ENCODE results near the gene GTF2H3.

GTF2H3 gene

DNA sequence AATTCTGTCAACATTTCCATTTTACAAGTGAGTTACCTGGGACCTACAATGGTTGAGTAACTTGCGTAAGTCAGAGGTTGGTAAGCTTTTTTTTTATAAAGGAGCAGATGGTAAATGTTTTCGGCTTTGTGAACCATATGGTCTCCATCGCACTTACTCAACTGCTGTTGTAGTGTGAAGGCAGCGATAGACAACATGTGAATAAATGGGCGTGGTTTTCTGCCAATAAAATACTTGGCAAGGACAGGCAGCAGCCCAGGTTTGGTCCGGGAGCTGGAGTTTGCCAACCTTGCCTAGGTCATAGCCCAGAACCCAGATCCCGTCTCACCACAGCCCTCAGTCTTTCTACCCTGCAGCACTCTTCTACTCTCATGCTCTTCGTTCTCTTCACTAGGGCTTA, 25.4 kb upstream of the GTF2H3 start:
- no peaks in the 10 kb centered on the region for H3K27me3 Mint-ChIP-seq (ENCODE audit: low read depth)
- peaks cover 1% of the 10 kb centered on the region for H3K4me1 Mint-ChIP-seq
- TF ChIP-seq, protein P1, sequence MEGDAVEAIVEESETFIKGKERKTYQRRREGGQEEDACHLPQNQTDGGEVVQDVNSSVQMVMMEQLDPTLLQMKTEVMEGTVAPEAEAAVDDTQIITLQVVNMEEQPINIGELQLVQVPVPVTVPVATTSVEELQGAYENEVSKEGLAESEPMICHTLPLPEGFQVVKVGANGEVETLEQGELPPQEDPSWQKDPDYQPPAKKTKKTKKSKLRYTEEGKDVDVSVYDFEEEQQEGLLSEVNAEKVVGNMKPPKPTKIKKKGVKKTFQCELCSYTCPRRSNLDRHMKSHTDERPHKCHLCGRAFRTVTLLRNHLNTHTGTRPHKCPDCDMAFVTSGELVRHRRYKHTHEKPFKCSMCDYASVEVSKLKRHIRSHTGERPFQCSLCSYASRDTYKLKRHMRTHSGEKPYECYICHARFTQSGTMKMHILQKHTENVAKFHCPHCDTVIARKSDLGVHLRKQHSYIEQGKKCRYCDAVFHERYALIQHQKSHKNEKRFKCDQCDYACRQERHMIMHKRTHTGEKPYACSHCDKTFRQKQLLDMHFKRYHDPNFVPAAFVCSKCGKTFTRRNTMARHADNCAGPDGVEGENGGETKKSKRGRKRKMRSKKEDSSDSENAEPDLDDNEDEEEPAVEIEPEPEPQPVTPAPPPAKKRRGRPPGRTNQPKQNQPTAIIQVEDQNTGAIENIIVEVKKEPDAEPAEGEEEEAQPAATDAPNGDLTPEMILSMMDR (IDR thresholded peaks at IDR 0.05; ENCODE audit: unreplicated experiment in 3 of 3), result no peak
- H3K27ac Mint-ChIP-seq, result peak overlapping the region in 1 of 3 experiments; percentile 45
- H3K36me3 Mint-ChIP-seq (ENCODE audit: low read depth), result peaks cover 61% of the 10 kb centered on the region
- H3K4me3 Mint-ChIP-seq, result no peak overlapping the region
- no peaks in the 10 kb centered on the region for H3K9me3 Mint-ChIP-seq

DNA sequence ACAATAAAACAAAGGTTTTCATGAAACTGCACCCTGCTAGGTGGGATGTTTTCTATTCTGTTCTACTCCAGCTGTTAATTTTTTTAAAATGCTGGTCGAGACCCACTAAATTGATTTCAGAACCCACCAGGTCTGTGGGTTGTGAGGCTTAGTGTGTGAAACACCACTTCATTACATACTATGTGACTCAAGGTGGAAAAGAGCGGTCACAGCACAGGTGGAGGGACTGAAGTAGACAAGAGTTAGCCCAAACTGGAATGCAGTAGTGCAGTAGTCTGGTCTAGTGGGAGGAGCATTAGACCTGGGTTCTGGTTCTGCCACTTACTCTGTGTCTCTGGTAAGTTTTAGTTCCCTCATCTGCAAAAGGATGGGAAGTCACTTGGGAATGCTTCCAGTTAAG, 19.5 kb upstream of the GTF2H3 start:
- Mint-ChIP-seq H3K4me1 (no peaks in the 10 kb centered on the region), H3K9me3 (no peaks in the 10 kb centered on the region), H3K4me3 (no peak overlapping the region), H3K36me3 (ENCODE audit: low read depth) (peaks cover 76% of the 10 kb centered on the region), H3K27ac (no peak overlapping the region), H3K27me3 (ENCODE audit: low read depth) (no peaks in the 10 kb centered on the region)
- TF ChIP-seq, protein P1 (IDR thresholded peaks at IDR 0.05; ENCODE audit: unreplicated experiment in 3 of 3), result no peak

DNA sequence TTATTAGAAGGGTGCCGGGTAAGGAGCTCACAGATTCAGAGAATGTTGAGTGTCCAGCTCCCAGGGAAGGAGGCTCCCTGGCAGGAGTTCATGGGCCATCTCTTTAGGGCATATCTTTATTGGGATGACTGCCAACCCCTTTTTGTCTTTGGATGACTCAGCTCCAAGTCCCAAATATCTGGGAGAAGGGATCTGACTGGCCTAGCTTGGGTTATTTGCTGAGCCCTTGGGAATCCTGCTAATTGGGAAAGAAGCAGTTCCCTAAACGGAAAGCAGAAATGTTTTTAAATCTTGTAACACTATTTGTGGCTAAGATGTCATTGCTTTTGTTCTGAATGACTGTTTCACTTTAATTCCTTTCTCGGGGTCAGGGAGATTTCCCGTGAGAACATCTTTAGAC, 19.1 kb upstream of the GTF2H3 start:
- TF ChIP-seq, protein P1 (IDR thresholded peaks at IDR 0.05; ENCODE audit: unreplicated experiment in 3 of 3), result no peak
- Mint-ChIP-seq H3K4me1 (no peaks in the 10 kb centered on the region), H3K27me3 (ENCODE audit: low read depth) (no peaks in the 10 kb centered on the region), H3K4me3 (no peak overlapping the region), H3K27ac (no peak overlapping the region), H3K9me3 (no peaks in the 10 kb centered on the region), H3K36me3 (ENCODE audit: low read depth) (peaks cover 75% of the 10 kb centered on the region)

DNA sequence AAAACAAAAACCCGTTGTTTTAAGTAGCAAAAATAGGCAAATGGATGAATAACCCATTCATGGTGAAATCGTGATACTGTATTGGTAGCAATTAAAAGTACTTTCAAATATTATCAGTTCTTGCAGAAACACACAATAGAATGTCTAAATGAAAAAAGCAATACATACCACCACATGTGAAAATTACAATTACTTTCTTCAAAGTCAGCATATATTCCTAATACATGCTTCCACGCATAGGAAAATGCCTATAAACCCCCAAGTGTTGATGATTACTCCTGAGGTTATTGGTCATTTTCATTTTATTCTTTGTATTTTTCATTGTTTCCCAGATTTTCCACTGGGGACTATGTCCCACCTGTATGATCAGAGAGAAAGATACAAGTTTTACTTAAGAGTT, 16.5 kb upstream of the GTF2H3 start:
- no peak overlapping the region for H3K4me3 Mint-ChIP-seq
- TF ChIP-seq, protein P1 (IDR thresholded peaks at IDR 0.05; ENCODE audit: unreplicated experiment in 3 of 3), result no peak
- no peaks in the 10 kb centered on the region for H3K27me3 Mint-ChIP-seq (ENCODE audit: low read depth)
- no peak overlapping the region for H3K27ac Mint-ChIP-seq
- no peaks in the 10 kb centered on the region for H3K9me3 Mint-ChIP-seq
- peaks cover 76% of the 10 kb centered on the region for H3K36me3 Mint-ChIP-seq (ENCODE audit: low read depth)
- peaks cover 13% of the 10 kb centered on the region for H3K4me1 Mint-ChIP-seq

DNA sequence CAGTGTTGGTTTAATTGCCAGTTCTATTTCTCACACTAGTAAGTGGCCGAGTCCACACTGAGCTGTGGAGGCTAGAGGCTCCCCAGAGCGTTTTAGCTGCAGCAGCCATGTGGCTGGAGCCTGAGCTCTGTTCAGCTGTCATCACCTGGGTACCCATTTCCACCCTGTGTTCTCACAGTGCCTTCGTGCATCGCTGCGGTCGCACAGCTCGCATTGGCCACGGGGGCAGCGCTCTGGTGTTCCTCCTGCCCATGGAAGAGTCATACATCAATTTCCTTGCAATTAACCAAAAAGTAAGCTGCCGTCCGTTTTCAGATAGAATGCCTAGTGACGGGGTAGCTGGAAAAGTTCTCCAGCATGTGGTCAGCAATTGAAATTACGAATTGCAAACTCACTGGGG, 16.0 kb upstream of the GTF2H3 start:
- Mint-ChIP-seq H3K9me3 (no peaks in the 10 kb centered on the region), H3K4me3 (no peak overlapping the region), H3K27ac (no peak overlapping the region), H3K36me3 (ENCODE audit: low read depth) (peaks cover 75% of the 10 kb centered on the region), H3K4me1 (peaks cover 13% of the 10 kb centered on the region), H3K27me3 (ENCODE audit: low read depth) (no peaks in the 10 kb centered on the region)
- TF ChIP-seq, protein P1 (IDR thresholded peaks at IDR 0.05; ENCODE audit: unreplicated experiment in 3 of 3), result no peak

DNA sequence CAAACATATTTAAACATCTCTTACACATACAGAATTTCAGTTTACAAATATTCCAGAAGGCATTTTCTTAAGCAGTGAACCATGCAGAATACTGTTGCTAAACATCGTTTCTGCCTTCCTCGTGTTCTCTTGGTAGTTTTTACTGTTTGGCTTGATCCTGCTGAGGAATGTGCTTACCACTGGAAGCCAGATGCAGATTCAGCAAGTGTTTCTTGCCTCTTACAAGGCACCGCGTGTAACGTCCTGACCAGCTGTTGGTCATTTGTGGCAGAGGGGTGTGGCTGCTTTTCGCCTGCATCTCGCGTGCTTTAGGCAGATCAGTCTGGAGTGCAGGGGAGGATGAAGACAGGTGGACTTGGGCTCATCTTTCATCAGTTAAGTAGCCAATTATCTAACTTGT, 12.5 kb upstream of the GTF2H3 start:
- H3K27me3 Mint-ChIP-seq (ENCODE audit: low read depth), result no peaks in the 10 kb centered on the region
- H3K9me3 Mint-ChIP-seq, result no peaks in the 10 kb centered on the region
- no peak overlapping the region for H3K4me3 Mint-ChIP-seq
- peak overlapping the region; percentile 11 to 74 (median 59) for H3K27ac Mint-ChIP-seq
- H3K36me3 Mint-ChIP-seq (ENCODE audit: low read depth), result peaks cover 69% of the 10 kb centered on the region
- peaks cover 13% of the 10 kb centered on the region for H3K4me1 Mint-ChIP-seq
- TF ChIP-seq, protein P1 (IDR thresholded peaks at IDR 0.05; ENCODE audit: unreplicated experiment in 3 of 3), result no peak

Data from nephron (organoid).